SU-DHL-6 (cell line): ENCODE measurements around the gene EIF4B.

ENCODE experiments used
- CTCF ChIP-seq: fragments of 200-600 bp; sonication (generic); IDR thresholded peaks from one replicate; pipeline ENCODE4 v1.5.1; 2017; ENCODE audit warnings: antibody characterized with exemption, mild to moderate bottlenecking, low read length, moderate library complexity; ENCODE audit not compliant: insufficient read depth, poor library complexity, severe bottlenecking
- EZH2phosphoT487 ChIP-seq: fragments of 200-600 bp; sonication (generic), shearing (Covaris generic); conservative IDR thresholded peaks from 2 replicates; pipeline ENCODE4 v1.6.1; 2018; ENCODE audit warnings: mild to moderate bottlenecking, antibody characterized with exemption, low read length, moderate library complexity, mixed read lengths

GRCh38 chr12:53069621-53070410, 63.6 kb downstream of the EIF4B start:
- TF ChIP-seq CTCF: no peak
- no peak for TF ChIP-seq EZH2phosphoT487
